Immature natural killer cell (primary cell): Measurements from ENCODE around the gene EXOSC6. TPM values are rescaled to one million over a fixed set of nuclear protein-coding genes. Genes with fewer than 3 reads are reported as not detected.
"Not testable (repeated sequence)": the region's sequence is repeated elsewhere in the genome, so short reads cannot be mapped to it uniquely, and the experiment has no call there.

Source experiments
- DNase-seq, 3 donors: peaks; one replicate each; pipeline ENCODE4 v3.0.0; 2022; ENCODE audit warnings: mixed read lengths in 1 of 3
- H3K27ac Mint-ChIP-seq, 6 donors: one replicate each; pipeline ENCODE4 v1.8.0; 2020; ENCODE audit warnings: mixed read lengths in 6 of 6, mild to moderate bottlenecking in 5 of 6, inconsistent platforms in 4 of 6, moderate library complexity in 3 of 6
- H3K27me3 Mint-ChIP-seq, 3 donors: one replicate each; pipeline ENCODE4 v1.8.0; 2020 to 2021; ENCODE audit warnings: low read depth in 3 of 3, mild to moderate bottlenecking in 3 of 3, mixed read lengths in 3 of 3, moderate library complexity in 3 of 3, inconsistent platforms in 1 of 3
- H3K36me3 Mint-ChIP-seq, 3 donors: one replicate each; pipeline ENCODE4 v1.8.0; 2020; ENCODE audit warnings: mixed read lengths in 3 of 3, inconsistent platforms in 2 of 3, mild to moderate bottlenecking in 2 of 3
- H3K4me1 Mint-ChIP-seq, 2 donors: one replicate each; pipeline ENCODE4 v1.8.0; 2020; ENCODE audit warnings: inconsistent platforms in 2 of 2, mild to moderate bottlenecking in 2 of 2, mixed read lengths in 2 of 2, moderate library complexity in 1 of 2
- H3K4me3 Mint-ChIP-seq, 5 donors: one replicate each; pipeline ENCODE4 v1.8.0; 2020; ENCODE audit warnings: mild to moderate bottlenecking in 5 of 5, mixed read lengths in 5 of 5, inconsistent platforms in 3 of 5, moderate library complexity in 3 of 5
- H3K9me3 Mint-ChIP-seq, 6 donors: one replicate each; pipeline ENCODE4 v1.8.0; 2020; ENCODE audit warnings: mild to moderate bottlenecking in 6 of 6, mixed read lengths in 6 of 6, inconsistent platforms in 4 of 6, moderate library complexity in 3 of 6
- polyA plus RNA-seq, 3 donors: library from polyadenylated mRNA; unstranded; fragments of 300-500 nt; fragmentation: Illumina TruSeq; gene quantifications; one replicate each; pipeline ENCODE4 v1.2.3, GENCODE V29; 2021

The EXOSC6 gene
- polyA plus RNA-seq, 3 donors from 2014 or later, result 3.9 to 11.8 (median 5.9) TPM

DNA sequence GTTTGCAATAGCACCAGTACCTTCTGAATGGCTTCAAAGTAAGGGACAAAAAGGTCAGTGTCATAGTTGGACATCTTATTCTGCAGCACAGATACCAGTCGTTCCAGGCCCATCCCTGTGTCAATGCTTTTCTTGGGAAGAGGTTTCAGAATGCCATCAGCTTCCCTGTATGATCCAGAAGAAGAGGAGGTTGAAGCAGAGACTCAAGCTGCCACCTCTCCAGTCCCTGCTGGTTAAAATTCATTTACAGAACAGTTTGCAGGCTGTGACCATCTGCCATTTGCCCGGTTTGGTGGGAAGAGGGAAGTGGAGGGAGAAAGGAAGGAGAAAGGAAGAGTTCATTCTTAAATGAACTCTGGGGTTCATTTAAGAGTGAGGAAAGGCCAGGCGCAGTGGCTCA lies 18.4 kb upstream of the EXOSC6 start:
- Mint-ChIP-seq H3K4me3 (no peak overlapping the region), H3K9me3 (no peaks in the 10 kb centered on the region), H3K27ac (no peak overlapping the region), H3K4me1 (no peaks in the 10 kb centered on the region), H3K36me3 (peaks cover 18 to 45% (median 29%) of the 10 kb centered on the region in 3 donors), H3K27me3 (no peaks in the 10 kb centered on the region)
- DNase-seq, result no peak

DNA sequence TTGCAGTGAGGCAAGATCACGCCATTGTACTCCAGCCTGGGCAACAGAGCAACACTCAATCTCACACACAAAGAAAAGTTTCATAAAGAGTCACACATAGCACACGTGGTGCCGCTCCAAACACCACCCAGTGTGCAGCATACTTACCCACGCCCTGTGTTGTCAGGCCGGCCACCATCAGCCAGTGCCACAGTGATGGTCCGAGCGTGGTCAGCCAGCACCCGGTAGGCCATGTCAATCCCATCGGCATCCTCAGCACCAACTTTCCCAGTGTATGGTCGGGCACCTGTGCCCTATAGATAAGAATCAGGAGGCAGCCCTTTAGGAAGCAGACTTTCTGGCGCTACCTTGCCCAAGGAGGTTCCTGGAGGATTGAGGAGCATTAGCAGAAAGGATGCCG lies 17.7 kb upstream of the EXOSC6 start:
- peaks cover 24 to 52% (median 32%) of the 10 kb centered on the region in 3 donors for H3K36me3 Mint-ChIP-seq
- no peak for DNase-seq
- H3K9me3 Mint-ChIP-seq, result no peaks in the 10 kb centered on the region
- no peaks in the 10 kb centered on the region for H3K4me1 Mint-ChIP-seq
- H3K27ac Mint-ChIP-seq, result no peak overlapping the region
- H3K27me3 Mint-ChIP-seq, result no peaks in the 10 kb centered on the region
- no peak overlapping the region for H3K4me3 Mint-ChIP-seq

- H3K4me1 Mint-ChIP-seq, H3K4me3 Mint-ChIP-seq, H3K9me3 Mint-ChIP-seq, H3K27me3 Mint-ChIP-seq, DNase-seq: not testable (repeated sequence)
- H3K27ac Mint-ChIP-seq, result peak overlapping the region in 1 of 6 donors; percentile 30
- peaks cover 24 to 48% (median 28%) of the 10 kb centered on the region in 3 donors for H3K36me3 Mint-ChIP-seq
Observed at GRCh38 chr16:70267922-70268321, 16.2 kb upstream of the EXOSC6 start.

- peak in 2 of 3 donors; percentile 19 to 22 for DNase-seq
- Mint-ChIP-seq H3K9me3 (no peaks in the 10 kb centered on the region), H3K27ac (peak overlapping the region in 1 of 6 donors; percentile 30)
Observed at GRCh38 chr16:70267516-70267915, 15.8 kb upstream of the EXOSC6 start.

DNA sequence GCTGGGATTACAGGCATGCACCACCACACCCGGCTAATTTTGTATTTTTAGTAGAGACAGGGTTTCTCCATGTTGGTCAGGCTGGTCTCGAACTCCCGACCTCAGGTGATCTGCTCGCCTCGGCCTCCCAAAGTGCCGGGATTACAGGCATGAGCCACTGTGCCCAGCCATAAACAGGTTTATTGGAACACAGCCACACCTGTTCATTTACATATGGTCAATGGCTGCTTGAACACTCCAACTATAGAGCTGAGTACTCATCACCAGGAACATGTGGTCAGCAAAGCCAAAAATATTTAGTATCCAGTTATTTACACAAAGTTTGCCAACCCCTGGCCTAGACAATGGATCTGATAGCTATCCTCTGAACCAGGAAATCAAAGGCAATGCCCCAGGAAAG lies 8.2 kb upstream of the EXOSC6 start:
- H3K4me1 Mint-ChIP-seq, result not testable (repeated sequence)
- H3K36me3 Mint-ChIP-seq, result peaks cover 15 to 39% (median 18%) of the 10 kb centered on the region in 3 donors

More at GRCh38 chr16:70267516-70267915, 15.8 kb upstream of the EXOSC6 start:
- Mint-ChIP-seq H3K36me3 (peaks cover 24 to 47% (median 28%) of the 10 kb centered on the region in 3 donors), H3K27me3 (no peaks in the 10 kb centered on the region), H3K4me1 (no peaks in the 10 kb centered on the region), H3K4me3 (no peak overlapping the region)

DNA sequence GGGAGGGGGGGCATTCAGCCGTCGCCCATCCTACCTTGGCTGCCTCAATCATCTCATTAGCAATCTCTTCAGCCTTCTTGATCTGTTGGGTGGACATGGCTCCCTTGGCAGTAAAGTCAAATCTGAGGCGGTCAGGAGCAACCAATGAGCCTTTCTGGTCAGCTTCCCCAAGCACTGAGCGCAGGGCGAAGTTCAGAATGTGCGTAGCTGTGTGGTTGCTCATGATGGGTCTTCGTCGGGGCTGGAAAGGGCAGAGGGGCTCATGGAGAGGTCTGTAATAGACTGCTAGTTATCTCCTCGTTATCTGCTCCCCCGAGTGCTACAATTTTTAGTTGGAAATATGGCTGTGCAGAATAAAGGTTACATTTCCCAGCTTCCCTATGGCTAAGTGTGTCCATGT lies 7.2 kb upstream of the EXOSC6 start:
- H3K9me3 Mint-ChIP-seq, result no peaks in the 10 kb centered on the region
- H3K36me3 Mint-ChIP-seq, result peaks cover 12 to 34% (median 15%) of the 10 kb centered on the region in 3 donors
- no peak for DNase-seq
- H3K27ac Mint-ChIP-seq, result no peak overlapping the region
- H3K27me3 Mint-ChIP-seq, result no peaks in the 10 kb centered on the region
- H3K4me1 Mint-ChIP-seq, result no peaks in the 10 kb centered on the region
- H3K4me3 Mint-ChIP-seq, result no peak overlapping the region

More for the DNA sequence above, 8.2 kb upstream of the EXOSC6 start:
- not testable (repeated sequence) for H3K27me3 Mint-ChIP-seq, H3K4me3 Mint-ChIP-seq, DNase-seq, H3K9me3 Mint-ChIP-seq
- peak overlapping the region in 1 of 6 donors; percentile 17 for H3K27ac Mint-ChIP-seq

- Mint-ChIP-seq H3K27ac (no peak overlapping the region), H3K4me3 (no peak overlapping the region), H3K9me3 (no peaks in the 10 kb centered on the region), H3K27me3 (no peaks in the 10 kb centered on the region), H3K36me3 (peaks cover 12 to 34% (median 15%) of the 10 kb centered on the region in 3 donors), H3K4me1 (no peaks in the 10 kb centered on the region)
- no peak for DNase-seq
Observed at GRCh38 chr16:70258065-70258464, 6.3 kb upstream of the EXOSC6 start.

DNA sequence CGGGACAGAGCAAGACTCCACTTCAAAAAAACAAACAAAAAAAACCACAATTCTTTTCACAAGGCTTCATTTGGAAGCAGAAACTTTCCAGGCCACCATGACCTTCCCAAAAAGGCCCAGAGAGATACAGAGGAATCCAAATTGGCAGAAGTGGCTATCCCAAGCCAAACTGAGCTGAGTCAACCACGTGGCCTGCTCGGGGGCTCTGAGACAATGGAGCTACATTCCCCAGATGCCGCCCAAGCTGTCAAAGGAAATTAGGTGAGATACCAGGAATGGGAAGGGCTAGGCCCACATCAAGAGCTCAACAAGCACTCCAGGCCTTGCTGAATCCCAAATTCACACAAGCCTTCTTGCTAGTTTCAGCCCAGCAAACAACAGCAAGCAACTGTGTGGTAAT lies 5.7 kb upstream of the EXOSC6 start:
- Mint-ChIP-seq H3K27me3 (no peaks in the 10 kb centered on the region), H3K4me3 (no peak overlapping the region), H3K9me3 (no peaks in the 10 kb centered on the region), H3K4me1 (no peaks in the 10 kb centered on the region), H3K36me3 (peaks cover 11 to 33% (median 13%) of the 10 kb centered on the region in 3 donors), H3K27ac (peak overlapping the region in 1 of 6 donors; percentile 22)
- no peak for DNase-seq

DNA sequence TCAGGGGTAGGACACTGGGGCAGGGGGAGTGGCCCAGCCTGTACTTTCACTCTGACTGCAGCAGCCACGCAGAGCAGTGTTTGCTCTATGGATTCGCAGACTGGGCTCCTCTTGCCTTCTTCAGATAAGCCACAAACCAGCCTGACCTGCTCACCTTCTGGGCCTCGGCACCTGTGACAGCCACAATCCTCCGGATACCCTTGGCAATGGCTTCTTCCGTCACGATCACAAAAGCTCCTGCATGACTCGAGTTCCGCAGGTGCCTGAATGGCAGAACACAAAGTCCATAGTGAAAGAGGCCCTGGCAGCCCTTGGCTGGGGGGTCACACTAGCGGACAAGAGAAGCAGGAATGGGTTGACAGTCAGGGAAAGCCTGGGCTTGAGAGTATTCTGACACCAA lies 3.8 kb upstream of the EXOSC6 start:
- Mint-ChIP-seq H3K4me3 (no peak overlapping the region), H3K27me3 (peaks cover 0 to 6% (median 2%) of the 10 kb centered on the region in 3 donors), H3K4me1 (peaks cover 6 to 9% of the 10 kb centered on the region in 2 donors), H3K27ac (no peak overlapping the region), H3K36me3 (peaks cover 9 to 25% (median 10%) of the 10 kb centered on the region in 3 donors), H3K9me3 (no peaks in the 10 kb centered on the region)
- no peak for DNase-seq

GRCh38 chr16:70254965-70255286 lies 3.2 kb upstream of the EXOSC6 start:
- no peak overlapping the region for H3K4me3 Mint-ChIP-seq
- no peaks in the 10 kb centered on the region for H3K9me3 Mint-ChIP-seq
- peaks cover 11 to 14% of the 10 kb centered on the region in 2 donors for H3K4me1 Mint-ChIP-seq
- H3K27me3 Mint-ChIP-seq, result peaks cover 0 to 6% (median 2%) of the 10 kb centered on the region in 3 donors
- no peak overlapping the region for H3K27ac Mint-ChIP-seq
- peaks cover 9 to 19% (median 10%) of the 10 kb centered on the region in 3 donors for H3K36me3 Mint-ChIP-seq
- DNase-seq, result no peak

- Mint-ChIP-seq H3K4me3 (no peak overlapping the region), H3K27me3 (peaks cover 0 to 6% (median 2%) of the 10 kb centered on the region in 3 donors), H3K4me1 (peaks cover 15 to 17% of the 10 kb centered on the region in 2 donors), H3K9me3 (no peaks in the 10 kb centered on the region), H3K36me3 (peaks cover 9 to 18% (median 10%) of the 10 kb centered on the region in 3 donors), H3K27ac (peak overlapping the region in 1 of 6 donors; percentile 67)
- DNase-seq, result no peak
Observed at GRCh38 chr16:70254180-70254964, 2.6 kb upstream of the EXOSC6 start.

DNA sequence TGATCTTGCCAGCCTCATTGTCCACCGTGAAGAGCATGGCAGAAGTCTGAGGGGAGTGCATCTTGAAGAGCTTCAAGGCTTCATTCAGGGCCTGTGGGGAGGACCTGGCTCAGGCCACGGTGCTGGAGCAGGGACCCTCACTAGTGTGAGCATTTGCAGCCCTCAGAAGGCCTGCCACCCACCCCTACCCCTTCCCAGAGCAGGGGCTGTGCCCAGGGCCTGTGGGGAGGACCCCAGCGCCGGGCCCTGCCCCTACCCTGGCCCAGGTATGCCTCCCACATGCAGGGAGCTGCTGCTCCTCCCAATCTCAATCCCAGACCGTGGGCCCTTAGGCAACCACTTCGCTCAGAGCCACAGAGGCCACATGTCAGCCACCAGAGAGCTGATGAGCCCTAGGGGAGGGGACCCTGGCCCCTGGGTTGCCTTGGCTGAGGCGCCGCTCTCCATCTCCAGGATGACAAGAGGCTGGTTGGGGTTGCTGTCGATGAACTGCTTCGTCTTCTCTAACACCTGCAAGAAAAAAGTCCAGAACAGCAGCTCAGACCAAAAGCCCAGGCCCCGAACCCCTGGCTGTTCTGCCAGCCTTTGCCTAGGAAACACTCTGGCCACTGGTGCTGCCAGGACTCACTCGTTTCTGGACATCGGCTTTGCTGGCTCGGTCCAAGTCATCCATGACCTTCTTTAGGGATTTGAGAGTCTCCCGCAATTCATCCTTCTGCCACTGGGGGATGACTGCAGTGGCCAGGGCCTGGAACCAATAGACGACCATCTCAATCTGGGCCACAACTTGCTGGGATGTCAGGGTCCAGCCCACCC lies 1.8 kb upstream of the EXOSC6 start:
- H3K4me3 Mint-ChIP-seq, result no peak overlapping the region
- peaks cover 5 to 12% (median 7%) of the 10 kb centered on the region in 3 donors for H3K36me3 Mint-ChIP-seq
- DNase-seq, result peak; percentile 13 to 19 (median 14)
- peaks cover 0 to 6% (median 2%) of the 10 kb centered on the region in 3 donors for H3K27me3 Mint-ChIP-seq
- peak overlapping the region in 1 of 6 donors; percentile 67 for H3K27ac Mint-ChIP-seq
- no peaks in the 10 kb centered on the region for H3K9me3 Mint-ChIP-seq
- H3K4me1 Mint-ChIP-seq, result peaks cover 20 to 23% of the 10 kb centered on the region in 2 donors

DNA sequence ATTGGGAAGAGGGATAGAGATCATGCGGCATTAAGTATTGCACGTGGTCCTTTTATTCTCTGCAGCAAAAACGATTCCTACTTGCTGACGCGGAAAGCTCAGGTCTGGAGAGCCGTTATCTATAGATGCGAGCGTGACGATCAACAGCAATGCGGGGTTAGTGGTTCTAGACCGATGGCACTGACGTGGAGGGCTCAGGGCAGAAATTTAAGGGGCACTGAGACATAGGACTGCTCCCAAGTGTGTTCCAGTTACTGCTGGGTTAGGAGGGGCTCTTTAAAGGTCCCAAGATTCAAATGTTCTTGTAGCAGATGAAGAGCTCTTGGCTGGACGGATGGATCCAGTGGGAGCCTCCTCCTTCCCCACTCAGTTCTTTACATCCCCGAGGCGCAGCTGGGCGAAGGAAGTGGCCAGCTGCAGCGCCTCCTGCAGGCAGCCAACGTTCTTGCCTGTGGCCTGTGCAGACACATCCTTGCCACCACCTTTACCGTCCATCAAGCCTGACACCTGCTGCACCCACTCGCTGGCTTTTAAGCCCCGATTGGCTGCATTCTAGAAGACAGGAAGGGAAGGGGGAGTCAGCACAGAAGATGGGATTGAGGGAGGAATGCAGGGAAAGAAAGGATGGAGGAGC lies 732 bp upstream of the EXOSC6 start:
- H3K4me1 Mint-ChIP-seq, result peaks cover 20 to 30% of the 10 kb centered on the region in 2 donors
- peak overlapping the region in 2 of 5 donors; percentile 18 to 59 for H3K4me3 Mint-ChIP-seq
- H3K36me3 Mint-ChIP-seq, result peaks cover 0 to 2% (median 0%) of the 10 kb centered on the region in 3 donors
- H3K27me3 Mint-ChIP-seq, result peaks cover 0 to 6% (median 2%) of the 10 kb centered on the region in 3 donors
- peak overlapping the region in 4 of 6 donors; percentile 71 to 91 (median 85) for H3K27ac Mint-ChIP-seq
- no peak for DNase-seq
- H3K9me3 Mint-ChIP-seq, result no peaks in the 10 kb centered on the region
